ENCODE data around the gene DCLK3.

DCLK3 gene

DNA sequence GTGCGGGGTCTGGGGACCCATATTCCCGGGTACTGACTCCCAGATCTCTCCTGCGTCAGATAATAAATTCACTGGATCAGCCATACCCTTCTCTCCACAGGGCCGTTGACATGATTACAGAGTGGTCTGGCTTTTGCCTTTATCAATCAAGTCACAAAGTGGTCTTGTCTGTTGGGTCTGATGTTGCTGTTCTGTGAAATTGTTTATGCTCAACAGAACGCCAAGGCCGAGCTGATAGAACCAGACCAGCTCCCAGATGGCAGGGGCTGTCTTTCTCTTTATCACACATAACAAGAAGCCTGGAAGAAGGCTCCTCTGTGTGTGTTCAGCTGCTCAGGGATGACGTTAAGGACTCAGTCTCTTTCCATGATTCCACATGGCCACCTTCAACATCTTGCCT is 751 bp upstream of the DCLK3 start:
- no peak for DNase-seq

DNA sequence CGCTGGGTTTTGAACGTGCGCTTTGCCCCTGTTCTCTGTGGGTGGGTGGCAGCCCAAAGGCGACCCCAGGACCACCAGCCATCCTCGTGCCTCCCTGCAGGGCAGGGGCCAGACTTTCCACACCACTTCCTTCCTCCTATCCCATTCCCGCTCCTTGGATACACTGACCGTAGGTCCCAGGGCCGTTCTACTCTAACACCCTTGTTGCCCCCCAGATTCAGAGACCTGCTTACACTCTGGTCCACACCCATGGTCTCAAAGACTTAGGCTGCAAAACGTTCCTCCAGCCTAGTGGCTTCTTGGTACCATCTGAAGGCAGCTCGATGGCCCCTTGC is 318 bp upstream of the DCLK3 start:
- DNase-seq: no peak

DNA sequence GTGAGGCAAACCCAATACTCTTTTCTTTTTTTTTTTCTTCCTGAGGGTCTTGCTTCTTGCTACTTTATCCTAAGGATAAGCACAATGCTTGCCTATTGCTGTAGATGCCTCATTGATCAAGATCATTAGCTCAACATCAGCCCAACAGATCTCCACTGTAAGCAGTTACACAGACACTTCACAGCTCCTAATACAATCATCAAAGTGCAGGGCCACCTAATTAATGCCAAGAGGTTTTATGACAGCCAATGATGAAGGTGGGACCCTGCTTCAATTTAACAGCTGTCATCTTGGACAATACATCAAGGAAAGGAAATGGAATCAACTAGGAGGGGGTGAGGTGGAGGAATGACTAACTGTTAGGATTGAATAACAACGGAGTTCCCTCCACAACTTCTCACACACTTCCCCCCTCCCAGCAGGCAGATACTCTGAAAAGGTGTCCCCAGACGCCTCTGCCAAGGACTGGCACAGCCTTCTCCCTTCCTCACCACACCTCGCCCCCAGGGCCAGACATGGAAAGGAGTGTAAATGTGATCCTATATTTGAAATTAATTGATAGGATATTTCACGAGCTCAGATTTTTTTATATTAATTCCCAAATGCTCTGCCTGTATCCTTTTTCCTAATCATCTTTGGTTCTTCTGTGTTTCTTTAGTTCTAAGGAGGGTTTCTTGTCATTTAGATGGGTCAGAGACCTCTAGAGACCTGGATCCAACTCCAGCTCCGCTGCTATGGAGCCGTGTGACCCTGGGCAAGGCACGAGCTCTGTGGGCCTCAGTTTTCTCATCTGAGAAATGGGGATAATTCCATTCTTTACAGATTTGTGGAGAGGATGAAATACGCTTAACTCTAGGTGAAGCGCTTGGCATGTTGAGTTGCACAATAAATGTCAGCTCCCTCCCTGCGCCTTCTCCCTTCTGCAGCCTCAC is 1.2 kb downstream of the DCLK3 start:
- no peak for DNase-seq

DNA sequence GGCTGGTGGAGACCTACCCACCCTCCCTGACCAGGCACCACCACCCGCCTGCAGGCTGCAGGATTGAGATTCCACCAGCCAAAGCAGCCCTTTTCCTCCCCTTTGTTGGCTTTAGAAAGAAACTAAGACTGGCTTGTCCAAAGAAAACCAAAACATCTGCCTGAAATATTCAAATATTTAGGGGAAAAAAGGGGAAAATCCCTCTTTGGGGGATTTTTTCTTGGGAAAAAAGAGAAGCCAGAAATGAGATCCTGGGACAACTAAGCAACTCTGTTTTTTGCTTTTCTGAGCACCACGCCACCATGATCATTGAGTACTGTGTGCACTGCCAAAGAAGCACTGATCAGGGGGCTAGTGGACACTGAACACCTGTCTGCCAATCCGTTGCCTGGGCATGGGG is 2.6 kb downstream of the DCLK3 start:
- no peak for DNase-seq

DNA sequence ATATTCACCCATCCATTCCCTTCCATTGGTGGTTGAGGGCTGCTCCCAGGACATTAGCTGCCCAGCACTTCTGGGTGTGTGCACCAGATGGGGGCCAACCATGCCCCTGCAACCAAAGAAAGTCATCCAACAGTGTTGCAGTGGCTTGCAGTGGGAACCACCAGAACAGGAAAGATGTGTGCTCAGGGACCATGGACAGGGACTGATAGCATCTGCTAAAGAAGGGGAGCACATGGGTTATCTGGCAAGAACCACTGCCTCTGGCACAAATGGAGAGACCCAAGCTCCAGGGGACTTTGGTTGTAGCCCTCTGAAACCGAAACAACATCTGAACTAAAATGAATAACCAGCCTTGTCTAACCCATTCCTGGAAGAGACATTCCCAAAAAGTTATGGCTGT is 8.1 kb downstream of the DCLK3 start:
- no peak for DNase-seq

DNA sequence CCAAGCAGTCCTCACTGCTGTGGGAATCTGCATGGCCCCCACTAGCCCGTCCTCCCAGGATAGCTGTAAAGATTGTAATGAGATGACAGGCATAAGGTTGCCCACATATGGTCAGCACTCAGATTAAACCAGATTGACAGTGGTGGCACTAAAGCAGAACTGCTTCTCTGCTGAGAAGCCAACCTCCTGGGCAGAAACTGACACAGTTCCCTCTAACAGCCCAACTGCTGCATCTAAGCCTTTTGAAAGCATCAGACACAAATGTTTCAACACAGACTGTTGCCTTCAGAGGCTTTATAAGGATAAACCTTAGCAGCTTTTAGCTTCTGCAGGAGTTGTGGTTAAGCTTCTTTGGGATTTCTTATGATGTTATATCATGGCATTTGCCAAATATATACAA is 13.0 kb downstream of the DCLK3 start:
- no peak for DNase-seq

DNA sequence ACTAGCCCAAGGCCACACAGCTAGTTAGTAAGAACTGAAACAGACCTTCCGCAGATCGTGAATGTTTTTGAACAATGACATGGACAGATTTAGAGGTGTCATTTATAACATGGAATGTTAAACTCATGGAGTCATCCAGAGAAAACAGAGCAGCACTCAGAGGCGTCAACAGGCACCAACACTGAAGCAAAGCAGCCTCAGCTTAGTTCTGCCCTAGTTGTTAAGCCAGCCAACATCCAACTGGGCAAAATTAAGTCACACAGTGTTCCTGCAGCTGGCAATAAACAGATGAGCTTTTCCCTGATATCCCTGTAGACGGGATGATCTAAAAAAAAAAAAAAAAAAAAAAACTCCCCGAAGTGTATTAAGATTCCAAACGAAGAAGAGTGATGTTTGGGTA is 13.6 kb downstream of the DCLK3 start:
- DNase-seq: no peak

DNA sequence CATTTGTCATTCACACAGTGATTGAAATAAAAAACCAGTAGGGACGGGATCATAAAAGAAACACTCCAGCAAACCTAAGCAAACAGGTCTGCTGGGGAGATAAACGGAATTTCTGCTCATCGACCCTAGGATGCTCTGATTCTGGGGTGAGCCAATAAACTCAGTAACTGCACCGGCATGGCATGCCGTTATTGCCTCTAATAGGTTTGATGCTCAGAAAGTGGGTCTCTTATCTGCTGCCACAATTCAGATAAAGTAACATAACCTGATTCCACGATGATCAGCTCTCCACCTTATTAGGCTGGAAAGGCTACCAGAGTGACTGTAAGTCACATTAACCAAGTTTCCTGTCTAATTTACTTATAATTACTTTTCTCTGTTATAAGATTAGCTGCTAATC is 19.6 kb downstream of the DCLK3 start:
- DNase-seq: no peak

DNA sequence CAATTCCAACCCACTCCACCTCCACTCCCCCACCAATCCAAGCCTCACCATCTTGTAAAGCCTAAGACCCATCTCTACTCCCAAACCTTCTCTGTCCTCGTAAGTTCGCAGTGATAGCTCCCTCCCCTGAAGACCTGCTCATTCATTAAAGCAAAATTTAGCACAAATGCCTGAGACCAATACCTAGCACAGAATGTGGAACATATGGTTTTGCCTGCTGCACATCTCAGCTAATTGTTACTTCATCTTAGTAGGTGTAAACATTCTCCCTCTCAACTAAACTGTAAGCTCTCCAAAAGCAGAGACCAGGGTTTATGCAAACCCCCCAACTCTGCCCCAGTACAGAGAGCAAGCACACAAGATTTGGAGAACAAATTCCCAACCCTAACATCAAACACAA is 20.5 kb downstream of the DCLK3 start:
- no peak for DNase-seq

DNA sequence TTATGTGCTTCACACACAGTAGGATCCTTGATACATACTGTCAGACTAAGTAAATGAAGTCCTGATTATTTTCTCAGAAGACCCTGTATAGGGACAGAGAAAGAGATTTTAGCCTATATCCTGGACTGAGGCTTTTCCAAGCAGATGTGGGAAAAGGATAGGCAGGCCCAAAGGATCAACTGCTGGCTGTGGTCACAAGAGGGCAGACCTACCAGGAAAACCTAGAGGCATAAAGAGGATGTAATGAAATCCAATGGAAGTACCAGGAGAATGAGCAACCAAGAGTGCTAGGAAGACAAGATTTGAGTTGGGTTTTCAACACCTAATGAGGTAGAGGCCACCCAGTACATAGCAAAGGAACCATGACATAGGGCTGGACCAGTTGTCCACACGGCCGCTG is 23.1 kb downstream of the DCLK3 start:
- no peak for DNase-seq

DNA sequence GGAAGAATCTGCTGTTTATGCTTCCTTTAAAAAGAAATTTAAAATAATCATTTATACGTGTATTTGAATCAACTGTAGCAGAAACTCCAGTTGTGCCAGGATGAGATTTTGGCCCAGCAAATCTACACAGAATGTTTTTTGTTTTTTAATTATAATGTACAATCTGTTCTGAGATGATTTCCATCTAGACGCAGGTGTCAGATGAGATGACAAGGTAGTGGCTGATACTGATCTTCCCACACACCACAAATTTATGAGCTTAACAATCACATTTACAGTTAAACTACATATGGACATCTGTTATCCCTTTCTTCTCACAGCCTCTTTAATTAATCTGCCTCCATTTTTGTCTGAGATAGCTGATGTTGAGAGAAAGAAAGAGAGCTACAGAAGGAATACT is 23.6 kb downstream of the DCLK3 start:
- DNase-seq: no peak

DNA sequence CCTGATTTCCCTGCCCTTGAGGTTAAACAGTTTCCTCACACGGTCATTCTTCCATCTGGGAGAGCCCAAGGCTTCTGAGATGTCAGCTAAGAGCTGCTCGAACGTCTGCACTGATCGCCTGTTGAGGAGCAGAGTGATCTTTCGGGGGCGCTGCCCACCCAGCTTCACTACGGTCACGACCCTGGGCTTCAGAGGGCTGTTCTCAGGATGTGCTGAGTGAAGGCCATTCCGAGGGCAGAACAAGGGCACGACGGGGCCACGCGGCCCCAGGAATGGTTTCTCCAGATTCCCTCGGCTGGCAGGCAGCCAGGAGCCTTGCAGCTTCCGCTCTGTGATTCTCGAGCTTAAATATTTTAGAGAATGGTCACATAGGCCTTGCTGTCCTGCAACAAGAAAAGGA is 25.7 kb downstream of the DCLK3 start:
- DNase-seq: no peak

DNA sequence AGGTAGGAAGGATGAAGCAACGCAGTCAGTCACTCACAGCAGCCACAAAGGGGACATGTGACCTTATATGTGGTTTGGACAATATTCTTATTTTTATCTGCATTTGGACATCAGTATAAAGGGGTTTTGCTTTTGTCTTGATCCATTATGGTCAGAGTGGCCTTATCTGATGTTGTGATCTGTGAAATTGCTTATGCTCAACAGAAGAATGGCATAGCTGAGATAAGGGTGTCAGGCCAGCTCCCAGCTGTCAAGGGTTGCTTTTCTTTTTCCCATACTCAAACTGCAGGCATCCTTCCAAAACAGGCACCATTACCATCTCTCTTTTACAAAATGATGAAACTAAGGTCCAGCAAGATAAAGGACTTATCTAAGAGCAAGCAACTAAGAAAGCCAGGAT is 28.1 kb downstream of the DCLK3 start:
- DNase-seq: no peak

DNA sequence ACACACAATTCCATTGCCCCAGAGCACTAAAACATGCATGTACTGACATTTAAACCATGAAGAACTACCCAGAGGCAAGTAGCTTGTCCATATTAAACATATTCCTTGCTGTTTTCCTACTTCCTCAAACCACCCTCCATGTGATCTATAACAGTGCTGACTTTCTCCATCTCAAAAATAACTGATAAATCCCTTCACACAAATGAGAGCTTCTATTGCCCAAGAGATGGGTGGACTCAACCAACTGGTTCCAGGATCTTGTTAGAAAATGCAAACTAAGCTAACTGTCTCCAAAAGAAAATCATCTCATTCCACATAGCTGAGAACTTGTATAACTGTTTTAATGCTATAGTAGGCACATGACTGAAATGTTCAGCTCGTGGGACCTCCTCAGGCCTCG is 29.6 kb downstream of the DCLK3 start:
- DNase-seq: no peak

DNA sequence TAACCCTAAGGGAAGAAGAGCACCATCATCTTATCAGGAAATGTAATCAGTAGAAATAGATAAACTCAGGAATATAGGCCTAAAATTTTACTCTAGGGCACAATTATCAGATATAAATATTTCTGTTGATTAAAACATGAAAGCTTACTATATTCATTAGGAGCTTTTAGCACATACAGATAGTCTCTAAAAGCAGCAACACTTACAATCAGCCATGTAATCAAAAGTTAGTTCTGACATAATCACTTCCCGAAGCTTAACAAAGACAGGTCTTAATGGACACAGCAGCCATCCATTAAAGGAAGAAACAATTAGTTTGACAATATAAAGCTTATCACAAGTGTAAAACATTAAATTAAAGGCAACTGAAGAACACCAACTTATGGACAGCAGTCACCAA is 30.6 kb downstream of the DCLK3 start:
- DNase-seq: no peak

DNA sequence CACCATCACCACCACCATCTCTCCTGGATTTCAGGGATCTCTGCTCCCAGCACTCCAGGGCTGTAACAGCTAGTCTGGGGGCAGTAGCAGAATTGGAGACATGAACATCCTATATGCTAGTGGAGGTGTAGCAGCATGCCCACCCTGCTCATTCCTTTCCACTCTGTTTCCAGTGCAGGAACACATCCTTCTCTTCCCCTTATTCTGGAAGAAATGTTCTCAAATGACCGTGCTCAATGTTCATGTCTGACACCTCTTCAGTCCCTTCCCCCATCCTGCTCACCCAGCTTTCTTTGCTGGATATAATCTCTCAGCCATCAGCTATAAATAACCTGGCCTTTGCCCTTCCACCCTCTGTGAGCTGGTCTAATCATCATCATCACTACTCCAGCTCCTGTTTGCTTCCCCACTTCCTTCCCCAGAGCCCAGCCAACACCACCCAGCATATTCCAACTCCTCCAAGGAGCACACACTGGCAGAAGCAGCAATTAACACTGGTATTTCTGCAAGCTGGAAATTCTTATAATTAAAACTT is 31.1 kb downstream of the DCLK3 start:
- DNase-seq: no peak

DNA sequence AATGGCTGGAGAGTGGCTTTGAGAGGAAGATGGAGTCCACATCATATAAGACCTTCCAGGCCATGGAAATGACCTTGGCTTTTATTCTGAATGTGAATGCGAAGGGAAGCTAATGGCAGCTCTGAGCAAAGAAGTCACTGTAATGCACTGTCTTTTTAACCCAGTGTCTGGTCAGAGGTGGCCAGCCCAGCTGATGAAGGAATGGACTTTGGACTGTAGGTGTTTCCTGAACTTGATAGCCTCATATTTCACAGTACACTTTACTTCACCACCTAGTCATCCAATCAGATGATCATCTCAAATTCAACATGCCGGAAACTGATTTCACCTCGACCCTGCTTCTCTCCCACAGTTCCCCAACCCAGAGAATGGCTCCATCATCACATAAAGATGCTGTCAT is 33.4 kb downstream of the DCLK3 start:
- DNase-seq: no peak

DNA sequence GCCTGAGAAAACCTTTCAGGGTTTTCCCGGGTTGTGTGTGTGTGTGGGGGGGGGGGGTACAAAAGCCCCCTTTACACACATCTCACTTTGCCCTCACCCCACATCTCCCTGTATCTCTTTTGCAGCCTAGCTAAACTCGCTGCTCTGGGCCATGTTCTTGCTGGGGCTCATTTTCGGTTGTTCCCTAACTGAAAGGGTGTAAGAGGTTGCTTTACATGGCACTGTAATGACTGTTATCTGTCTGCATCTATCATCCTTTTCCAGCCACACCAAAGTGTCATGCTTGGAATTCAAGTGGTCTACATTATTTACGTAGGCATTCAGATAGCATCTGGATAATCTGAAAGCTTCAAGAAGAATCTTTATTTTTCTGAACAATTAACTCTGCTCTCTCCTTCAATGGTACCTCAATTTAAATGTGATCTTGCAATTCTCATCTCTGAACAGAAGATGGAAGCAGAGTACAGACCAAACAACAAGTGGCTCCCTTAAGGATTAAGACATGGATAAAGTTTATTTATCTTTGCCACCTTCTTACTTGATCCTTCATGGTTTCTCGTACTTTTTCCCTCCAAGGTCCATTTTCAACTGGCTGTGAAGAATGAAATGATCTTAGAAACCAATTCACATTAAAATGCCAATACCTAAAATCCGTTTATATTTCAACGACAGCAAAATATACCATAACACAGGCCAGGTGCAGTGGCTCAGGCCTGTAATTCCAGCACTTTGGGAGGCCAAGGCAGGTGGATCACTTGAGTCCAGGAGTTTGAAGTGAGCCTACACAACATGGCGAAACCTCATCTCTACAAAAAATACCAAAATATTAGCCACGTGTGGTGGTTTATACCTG is 34.9 kb downstream of the DCLK3 start:
- DNase-seq: no peak

DNA sequence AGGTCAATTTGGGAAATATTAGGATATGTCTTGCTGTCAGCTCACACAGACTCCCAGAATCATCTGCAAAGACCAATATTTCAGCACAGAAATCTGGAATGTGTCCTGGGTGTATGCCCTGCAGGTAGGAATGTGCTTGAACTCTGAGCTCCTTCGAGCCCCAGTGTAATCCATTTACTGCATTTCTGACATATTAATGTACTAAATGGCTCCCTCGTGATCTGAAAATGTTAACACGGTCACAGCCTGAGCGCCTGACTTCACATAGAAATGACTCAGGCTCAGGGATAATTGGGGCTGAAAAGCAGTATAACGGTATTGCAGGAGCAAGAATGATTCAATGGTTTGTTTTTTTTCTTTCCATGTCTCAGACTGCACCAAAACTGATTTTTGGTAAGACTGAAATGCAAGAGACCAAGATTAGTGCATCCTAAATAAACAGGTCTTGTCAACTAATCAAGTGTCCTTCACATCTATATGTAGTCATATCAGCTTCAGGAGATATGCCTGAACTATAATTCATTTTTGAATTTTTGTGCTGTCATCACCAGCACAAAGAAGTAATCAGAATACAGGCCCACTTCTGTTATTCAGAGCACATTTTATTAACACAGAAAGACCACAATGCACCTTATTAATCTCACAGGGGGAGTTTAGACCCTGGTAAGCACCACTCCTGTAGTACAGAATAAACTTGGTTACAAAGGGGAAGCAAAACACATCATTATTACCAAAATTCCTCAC is 49.8 kb downstream of the DCLK3 start:
- DNase-seq: no peak

DNA sequence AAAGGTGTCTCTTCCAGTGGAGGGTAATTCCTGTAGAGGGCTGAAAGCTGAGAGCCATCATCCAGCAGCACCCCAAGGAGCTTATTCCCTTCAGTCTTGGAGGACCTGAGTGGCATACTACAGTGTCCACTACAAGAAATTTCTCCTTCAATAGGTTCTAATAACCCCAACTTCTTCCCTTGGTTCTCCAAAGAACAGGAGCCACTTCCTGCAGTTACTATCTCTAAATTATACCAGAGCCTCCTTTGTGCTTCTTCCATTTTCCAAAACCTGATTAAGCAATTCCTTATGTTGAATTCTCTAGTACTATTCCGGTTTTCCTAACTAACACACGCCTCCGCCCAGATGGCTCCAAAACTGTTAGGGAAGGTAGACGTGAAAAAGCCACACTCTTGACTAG is 50.4 kb downstream of the DCLK3 start:
- DNase-seq: no peak

DNA sequence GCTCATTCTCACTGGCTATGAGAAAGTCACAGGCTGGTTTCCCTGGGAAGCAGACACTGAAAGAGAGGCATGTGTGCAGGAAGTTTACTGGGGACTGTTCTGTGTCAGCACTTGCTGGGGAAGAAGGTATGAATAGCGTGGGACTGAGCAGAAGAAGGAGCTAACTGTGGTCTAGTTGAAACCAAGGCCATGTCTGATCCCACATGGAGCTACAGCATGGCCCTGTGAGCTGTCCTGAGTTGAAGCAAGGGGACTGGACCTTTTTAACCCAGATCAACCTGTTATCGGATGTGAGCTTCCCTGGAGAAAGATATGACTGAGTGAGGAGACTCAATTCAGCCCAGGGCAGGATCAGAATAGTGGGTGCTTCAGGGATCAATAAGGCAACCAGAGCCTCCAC is 53.7 kb downstream of the DCLK3 start:
- no peak for DNase-seq

DNA sequence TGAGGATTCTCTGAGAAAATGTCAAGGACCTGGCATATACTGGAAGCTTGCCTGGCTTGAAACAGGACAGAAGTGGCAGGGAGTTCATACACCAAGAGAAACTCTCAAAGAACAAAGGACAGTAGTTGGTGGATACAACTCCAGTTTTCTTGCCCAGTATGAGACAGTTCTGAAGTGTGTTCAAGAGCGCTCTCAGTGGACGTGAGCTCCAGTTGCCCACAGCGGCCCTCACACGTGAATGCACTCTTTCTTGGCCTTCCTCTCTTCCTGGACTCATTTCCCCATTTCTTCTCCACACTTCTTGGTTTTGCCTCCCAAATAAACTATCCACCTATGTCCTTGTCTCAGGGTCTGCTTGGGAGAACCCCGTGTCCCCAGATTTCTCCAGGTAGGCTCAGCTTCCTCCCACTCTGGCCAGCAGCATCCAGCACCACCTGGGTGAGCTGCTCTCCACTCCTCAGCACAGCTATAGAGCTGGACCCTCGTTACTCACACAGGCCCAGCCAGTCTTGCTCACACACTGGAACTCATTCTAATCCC is 54.5 kb downstream of the DCLK3 start:
- no peak for DNase-seq

DNA sequence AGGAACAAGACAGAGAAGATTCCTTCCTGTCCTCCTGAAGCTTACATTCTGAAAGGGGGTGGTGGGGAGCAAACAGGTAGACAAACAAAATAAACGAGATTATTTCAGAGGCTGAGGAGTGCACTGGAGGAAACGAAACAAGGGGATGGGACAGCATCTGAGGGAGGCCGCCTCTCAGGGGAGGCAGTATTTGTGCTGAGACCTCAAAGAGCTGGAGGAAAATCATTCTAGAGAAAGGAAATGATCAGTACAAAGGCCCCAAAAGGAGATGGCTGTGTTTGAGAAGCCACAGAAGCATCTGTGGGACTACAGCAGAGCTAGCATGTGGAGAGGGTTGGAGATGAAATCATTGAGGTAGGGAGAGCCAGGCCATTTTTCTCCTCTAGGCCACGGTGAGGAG is 55.1 kb downstream of the DCLK3 start:
- no peak for DNase-seq

Measured in GF-D8 (cell line).